NCI-H1092 (cell line): ENCODE results near the gene ATP7B.
"Not testable (repeated sequence)": the region's sequence is repeated elsewhere in the genome, so short reads cannot be mapped to it uniquely, and the experiment has no call there.

Source experiments
- DNase-seq: peaks from one replicate; lab custom pipeline; 2025; lab: John Stamatoyannopoulos, UW

ATP7B gene

GRCh38 chr13:52010890-52011631 lies at the start of gene ATP7B:
Gene ATP7B (minus strand): TSS chr13:52011450. CDS start chr13:52011337, 113 bp downstream.
- no peak for DNase-seq

GRCh38 chr13:52053460-52053859 lies 42.2 kb upstream of the ATP7B start:
- no peak for DNase-seq

GRCh38 chr13:52051400-52051799 lies 40.1 kb upstream of the ATP7B start:
- no peak for DNase-seq

GRCh38 chr13:52048516-52048915 lies 37.3 kb upstream of the ATP7B start:
- DNase-seq, result no peak

GRCh38 chr13:52047463-52047862 lies 36.2 kb upstream of the ATP7B start:
- DNase-seq, result no peak

GRCh38 chr13:52043675-52044074 lies 32.4 kb upstream of the ATP7B start:
- DNase-seq, result no peak

- no peak for DNase-seq
Measured at GRCh38 chr13:52036037-52036436, 24.8 kb upstream of the ATP7B start.

- no peak for DNase-seq
Measured at GRCh38 chr13:52034616-52035226, 23.5 kb upstream of the ATP7B start.

GRCh38 chr13:52033039-52033438 lies 21.8 kb upstream of the ATP7B start:
- DNase-seq, result no peak

GRCh38 chr13:52030401-52030800 lies 19.2 kb upstream of the ATP7B start:
- DNase-seq, result not testable (repeated sequence)

- no peak for DNase-seq
Measured at GRCh38 chr13:52029569-52029968, 18.3 kb upstream of the ATP7B start.

- DNase-seq, result no peak
Measured at GRCh38 chr13:52027832-52028231, 16.6 kb upstream of the ATP7B start.

- DNase-seq, result no peak
Measured at GRCh38 chr13:52026246-52026626, 15.0 kb upstream of the ATP7B start.

GRCh38 chr13:52025475-52026245 lies 14.4 kb upstream of the ATP7B start:
- no peak for DNase-seq

- no peak for DNase-seq
Measured at GRCh38 chr13:52024481-52024880, 13.2 kb upstream of the ATP7B start, which contains the start of gene UTP14C. Gene UTP14C (plus strand): TSS chr13:52024691. CDS start chr13:52028805, 4,114 bp downstream.

- DNase-seq, result no peak
Measured at GRCh38 chr13:52022356-52022755, 11.1 kb upstream of the ATP7B start.

- no peak for DNase-seq
Measured at GRCh38 chr13:52020191-52020590, 8.9 kb upstream of the ATP7B start.

GRCh38 chr13:52016296-52016695 lies 5.0 kb upstream of the ATP7B start:
- no peak for DNase-seq

GRCh38 chr13:52012512-52012836 lies 1.2 kb upstream of the ATP7B start:
- DNase-seq, result no peak

- DNase-seq, result peak; percentile 97
Measured at GRCh38 chr13:52011632-52012511, 622 bp upstream of the ATP7B start, which contains the start of gene ALG11. Gene ALG11 (plus strand): TSS chr13:52012398. CDS start chr13:52012419, 21 bp downstream.

- DNase-seq, result no peak
Measured at GRCh38 chr13:52009946-52010345, 1.3 kb downstream of the ATP7B start.
